GM12878 (cell line): ENCODE results near the gene RFX1. TPM values are rescaled to one million over a fixed set of nuclear protein-coding genes. Genes with fewer than 3 reads are reported as not detected.

Experiments used
- ATAC-seq: fragments of 200-7000 bp; cut with Tn5 transposase; 3 replicates; pipeline ENCODE4 v1.9.1; 2020; ENCODE audit warnings: mild to moderate bottlenecking, moderate library complexity
- BruUV-seq: library from RNA; stranded (reverse); fragments of 400-500 nt; replicated peaks from 2 replicates; lab custom pipeline; 2021; lab: Mats Ljungman, UMichigan
- CTCF ChIA-PET: fragments of 300-600 bp; sonication (Branson Sonifier 250); formaldehyde crosslinking; extraction: SDS; loops from one replicate; lab custom pipeline; 2021; ENCODE audit warnings: inconsistent platforms; lab: Yijun Ruan, JAX
- POLR2A ChIA-PET: fragments of 350-600 bp; formaldehyde crosslinking; extraction: SDS; loops from one replicate; lab custom pipeline; 2021; ENCODE audit warnings: inconsistent platforms; lab: Charles Lee
- RAD21 ChIA-PET: fragments of 300-600 bp; sonication (Branson Sonifier 250); formaldehyde crosslinking; loops from one replicate; lab custom pipeline; 2023; ENCODE audit warnings: antibody characterized with exemption; ENCODE audit not compliant: unreplicated experiment; lab: Charles Lee
- SMC1A ChIA-PET: fragments of 300-600 bp; sonication (Branson Sonifier 250); formaldehyde crosslinking; loops from one replicate; lab custom pipeline; 2023; ENCODE audit not compliant: unreplicated experiment, uncharacterized antibody; lab: Charles Lee
- DNase-seq: peaks from one replicate; pipeline ENCODE4 v3.0.0-alpha.2; 2011; ENCODE audit warnings: low read depth, low spot score
- FAIRE-seq: peaks from 3 replicates; lab custom pipeline; 2011; peaks lifted over from hg19 to GRCh38; lab: Jason Lieb, UNC
- H2AFZ ChIP-seq: 2 replicates; pipeline ENCODE4 v1.6.0; 2011; ENCODE audit warnings: low read depth, low read length, control low read depth; ENCODE audit not compliant: control insufficient read depth
- H3K27ac ChIP-seq: 2 replicates; pipeline ENCODE4 v1.5.1; 2011; ENCODE audit warnings: control low read depth; ENCODE audit not compliant: control insufficient read depth, insufficient read depth
- H3K27me3 ChIP-seq, 2 experiments: replicated peaks in 1 of 2; 2 replicates each; pipeline versions ENCODE4 v1.6.0 to v1.6.1; 2011; ENCODE audit warnings: low read length in 1 of 2; ENCODE audit not compliant: control insufficient read depth in 2 of 2, insufficient read depth in 2 of 2
- H3K36me3 ChIP-seq, 2 experiments: 2 replicates each; pipeline ENCODE4 v1.5.1; 2011; ENCODE audit warnings: low read length in 1 of 2; ENCODE audit not compliant: control insufficient read depth in 2 of 2, insufficient read depth in 2 of 2
- H3K4me1 ChIP-seq: 2 replicates; pipeline ENCODE4 v1.6.1; 2011; ENCODE audit warnings: mild to moderate bottlenecking, low read length, moderate library complexity, mixed read lengths; ENCODE audit not compliant: control insufficient read depth, insufficient read depth
- H3K4me2 ChIP-seq: 2 replicates; pipeline ENCODE4 v1.6.0; 2011; ENCODE audit warnings: control low read depth; ENCODE audit not compliant: control insufficient read depth, insufficient read depth
- H3K4me3 ChIP-seq: fragments of 200-600 bp; sonication (generic); 2 replicates; pipeline ENCODE4 v1.5.1; 2016
- H3K79me2 ChIP-seq: 2 replicates; pipeline ENCODE4 v1.6.0; 2011; ENCODE audit warnings: low read length; ENCODE audit not compliant: control insufficient read depth, insufficient read depth
- H3K9ac ChIP-seq: 2 replicates; pipeline ENCODE4 v1.8.0; 2011; ENCODE audit warnings: low read length, control low read depth, mixed read lengths; ENCODE audit not compliant: control insufficient read depth, insufficient read depth
- H3K9me3 ChIP-seq: replicated peaks from 3 replicates; pipeline ENCODE4 v1.5.1; 2011; ENCODE audit warnings: mild to moderate bottlenecking, low read length; ENCODE audit not compliant: control insufficient read depth, insufficient read depth
- H4K20me1 ChIP-seq: 2 replicates; pipeline ENCODE4 v1.6.0; 2011; ENCODE audit not compliant: control insufficient read depth, insufficient read depth
- EED ChIP-seq: sonication (generic); IDR thresholded peaks from 2 replicates; pipeline ENCODE4 v1.6.1; 2016; ENCODE audit warnings: antibody characterized with exemption, low read depth
- KLF5 ChIP-seq: fragments of 450-650 bp; IDR thresholded peaks from 2 replicates; pipeline ENCODE4 v1.6.1; 2014; ENCODE audit warnings: mild to moderate bottlenecking; ENCODE audit not compliant: partially characterized antibody
- MEF2A ChIP-seq: IDR thresholded peaks from 2 replicates; pipeline ENCODE4 v1.6.1; 2011; ENCODE audit warnings: low read depth, mild to moderate bottlenecking, low read length, moderate library complexity; ENCODE audit not compliant: insufficient read depth
- NFYB ChIP-seq: IDR thresholded peaks from 2 replicates; pipeline ENCODE4 v1.6.1; 2011; ENCODE audit warnings: low read depth, mild to moderate bottlenecking, low read length, improper control_type of control experiment, moderate library complexity; ENCODE audit not compliant: insufficient read depth
- POLR2AphosphoS2 ChIP-seq: IDR thresholded peaks from 2 replicates; pipeline ENCODE4 v1.6.1; 2011; ENCODE audit warnings: low read depth, mild to moderate bottlenecking, low read length, improper control_type of control experiment, moderate library complexity
- SRF ChIP-seq, 2 experiments: IDR thresholded peaks; 2 replicates each; pipeline ENCODE4 v1.6.1; 2011; ENCODE audit warnings: low read depth in 2 of 2, low read length in 2 of 2, mild to moderate bottlenecking in 1 of 2, moderate library complexity in 1 of 2
- STAT3 ChIP-seq: IDR thresholded peaks from 2 replicates; pipeline ENCODE4 v1.6.1; 2011; ENCODE audit warnings: low read depth, low read length, improper control_type of control experiment
- YBX1 ChIP-seq: fragments of 450-650 bp; IDR thresholded peaks from 2 replicates; pipeline ENCODE4 v1.6.1; 2016; ENCODE audit warnings: antibody characterized with exemption
- ZBTB11 ChIP-seq: fragments of 450-650 bp; formaldehyde crosslinking; IDR thresholded peaks from 2 replicates; pipeline ENCODE4 v1.5.0; 2022; ENCODE audit warnings: mild to moderate bottlenecking, missing genetic modification characterization
- WGBS: methylation state at CpG from one replicate; pipeline ENCODE4 v1.1.6; 2016; ENCODE audit warnings: low lambda C conversion rate; ENCODE audit not compliant: insufficient replicate concordance, insufficient coverage; ENCODE audit errors: missing lambda C conversion rate; 5-methylcytosine and 5-hydroxymethylcytosine counted together
- in situ Hi-C: fragments of 300-500 bp; cut with MboI; formaldehyde crosslinking; loops from 9 replicates; pipeline ENCODE4 v1.14.3; 2018; ENCODE audit warnings: mixed read lengths
- intact Hi-C: fragments of 100-400 bp; cut with micrococcal nuclease; formaldehyde crosslinking; loops from one replicate; pipeline ENCODE4 v1.14.2; 2022; ENCODE audit not compliant: unreplicated experiment
- polyA plus RNA-seq, 11 experiments: library from polyadenylated mRNA; depleted of rRNA in 4 of 11; unstranded in 6 of 11; stranded (reverse) in 5 of 11; fragments of >200 nt; fragmentation: Nextera tagmentation in 4 of 11; fragmentation: Illumina TruSeq in 1 of 11; extraction: Ambion mirVana in 4 of 11; extraction: Trizol in 1 of 11; gene quantifications; 1 replicate in 1 of 11; 2 replicates in 10 of 11; pipeline versions ENCODE4 v1.2.1 to v1.2.3, GENCODE V29; 2011 to 2016; ENCODE audit warnings: inconsistent platforms in 2 of 11, missing spikeins in 2 of 11, low read depth in 1 of 11
- total RNA-seq, 4 experiments: library from RNA; depleted of rRNA in 3 of 4; stranded (reverse); fragments of >200 nt in 3 of 4; fragmentation: Illumina TruSeq in 1 of 4; extraction: Trizol in 1 of 4; gene quantifications; 2 replicates each; pipeline versions ENCODE4 v1.2.1 to v1.2.3, GENCODE V29; 2013 to 2021
- TF ChIP-seq, protein P1 (sequence below): IDR thresholded peaks from 2 replicates; pipeline ENCODE4 v1.6.1; 2011; ENCODE audit warnings: borderline replicate concordance, low read depth, mild to moderate bottlenecking, moderate library complexity, mixed read lengths, low read length; ENCODE audit not compliant: insufficient read depth; ENCODE audit errors: extremely low read length

RFX1 gene
- total and polyA plus RNA-seq, 10 of the 15 experiments (the other 5 are each of a cell fraction or from before 2014, with no cell fraction given) = 0.05 to 11.0 (median 1.5) TPM

DNA sequence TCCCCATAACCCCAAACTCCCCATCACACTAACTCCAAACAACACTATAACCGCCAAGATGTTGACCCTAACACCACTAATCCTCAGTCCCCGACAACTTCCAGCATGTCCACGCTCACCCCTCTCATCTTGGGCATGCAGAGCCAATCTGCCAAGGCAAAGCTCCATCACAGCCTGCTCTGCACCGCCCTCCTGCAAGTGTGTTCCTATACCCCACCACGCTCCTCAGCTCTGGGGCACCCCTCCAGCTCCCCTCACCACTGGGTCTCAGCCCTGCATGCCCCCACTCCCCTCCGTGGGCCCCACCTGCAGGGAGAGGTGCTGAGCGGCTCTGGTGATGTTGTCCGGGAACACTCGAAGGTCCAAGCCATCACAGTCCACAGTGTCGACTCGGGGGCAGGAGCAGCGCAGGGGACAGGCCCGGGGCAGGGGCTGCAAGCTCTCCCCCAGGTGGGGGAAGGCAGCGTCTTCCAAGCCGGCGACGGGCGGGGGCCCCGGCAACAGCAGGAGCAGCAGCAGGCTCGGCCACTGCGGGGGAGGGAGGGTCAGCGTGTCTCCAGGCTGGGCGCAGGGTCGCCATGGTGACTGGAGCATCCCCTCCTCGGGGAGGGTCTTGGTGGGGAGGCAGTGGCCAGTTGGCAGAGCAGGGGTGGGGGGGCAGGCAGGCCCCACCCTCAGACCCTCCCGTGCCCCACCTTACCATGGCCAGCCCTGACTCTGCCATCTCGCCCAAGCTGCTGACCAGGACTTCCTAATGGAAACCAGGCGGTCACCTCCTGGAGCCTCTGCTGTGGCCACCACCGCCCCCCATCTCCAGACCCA lies 68.4 kb downstream of the RFX1 start:
- Histone ChIP-seq H3K4me2 (no peak overlapping the region), H3K4me3 (no peak overlapping the region), H3K9ac (no peak overlapping the region), H2AFZ (no peak overlapping the region), H3K36me3 (no peaks in the 10 kb centered on the region), H4K20me1 (no peaks in the 10 kb centered on the region), H3K9me3 (peaks cover 2% of the 10 kb centered on the region; the same call in 1 of the 3 replicates), H3K4me1 (no peaks in the 10 kb centered on the region), H3K27me3 (no peaks in the 10 kb centered on the region; a peak in 1 of 4 replicates), H3K27ac (no peak overlapping the region), H3K79me2 (no peaks in the 10 kb centered on the region)
- in situ Hi-C loops (no loop called here), intact Hi-C loops (no loop called here)
- no TSS peak for BruUV-seq
- CTCF ChIA-PET = no interaction called here
- RAD21 ChIA-PET = no interaction called here
- SMC1A ChIA-PET = interaction anchor here (1.7 kb wide), 1 partner anchor 12 kb away, joined by 3 read pairs; no protein-coding TSS in a partner anchor
- ATAC-seq (no peak), DNase-seq (no peak), FAIRE-seq (no peak)
- POLR2A ChIA-PET = no interaction called here
- 30% methylated on average over 28 of the region's 29 CpGs for WGBS
- TF ChIP-seq EED = no peak
- TF ChIP-seq YBX1 = no peak
- no peak for TF ChIP-seq NFYB
- TF ChIP-seq, protein P1, sequence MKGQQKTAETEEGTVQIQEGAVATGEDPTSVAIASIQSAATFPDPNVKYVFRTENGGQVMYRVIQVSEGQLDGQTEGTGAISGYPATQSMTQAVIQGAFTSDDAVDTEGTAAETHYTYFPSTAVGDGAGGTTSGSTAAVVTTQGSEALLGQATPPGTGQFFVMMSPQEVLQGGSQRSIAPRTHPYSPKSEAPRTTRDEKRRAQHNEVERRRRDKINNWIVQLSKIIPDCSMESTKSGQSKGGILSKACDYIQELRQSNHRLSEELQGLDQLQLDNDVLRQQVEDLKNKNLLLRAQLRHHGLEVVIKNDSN = no peak
- no peak for TF ChIP-seq STAT3
- no peak for TF ChIP-seq MEF2A
- TF ChIP-seq ZBTB11 (CRISPR knock-in tag) = no peak
- no peak for TF ChIP-seq POLR2AphosphoS2
- no peak for TF ChIP-seq KLF5
- TF ChIP-seq SRF (IDR thresholded peaks at IDR 0.05; ENCODE audit: low read depth in 2 of 2, low read length in 2 of 2) = no peak
